ENCODE measurements around the gene FAM118B.

Gene FAM118B

DNA sequence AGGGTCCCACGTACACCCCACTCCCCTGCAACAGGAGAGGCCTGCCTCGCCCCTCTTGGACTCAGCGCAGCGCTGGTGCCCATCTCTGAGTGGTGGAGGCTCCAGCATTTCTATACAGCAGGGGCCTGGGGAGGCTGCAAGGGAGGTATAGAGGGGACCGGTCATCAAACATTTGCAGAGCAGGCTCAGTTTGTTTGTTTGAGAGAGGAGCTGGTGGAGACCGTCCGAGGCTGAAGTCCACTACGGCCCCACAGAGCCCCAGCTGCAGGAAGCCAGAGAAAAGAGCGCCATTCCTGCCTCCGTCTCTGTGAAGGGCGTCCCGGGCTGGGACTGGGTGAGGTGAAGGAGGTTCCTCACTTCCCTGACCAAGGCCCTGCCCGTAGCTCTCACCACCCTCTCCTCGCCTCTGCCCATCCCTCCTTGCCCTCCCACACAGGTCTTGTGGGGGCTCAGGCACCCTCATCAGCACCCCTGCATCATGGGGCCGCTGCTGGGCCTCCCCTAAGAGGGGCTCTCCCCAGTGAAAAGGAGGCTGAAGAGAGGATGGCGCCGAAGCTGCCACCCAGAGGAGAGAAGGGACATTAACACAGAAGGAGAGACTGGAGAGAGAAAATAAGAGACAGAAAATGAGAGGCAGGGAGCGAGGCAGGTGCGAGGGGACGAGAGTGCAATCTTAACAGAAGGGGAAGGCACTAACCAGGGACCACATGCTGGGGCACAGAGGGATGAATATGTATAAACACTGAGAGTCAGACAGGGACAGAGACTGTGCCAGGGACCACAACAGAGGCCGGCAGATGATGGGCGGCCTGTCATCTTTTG, 24.7 kb upstream of the FAM118B start:
- no peak for DNase-seq (ENCODE audit: low read depth)
- no peak overlapping the region for H3K4me3 ChIP-seq (ENCODE audit: control insufficient read depth, low read depth, low read length)
- TF ChIP-seq CTCF (IDR thresholded peaks at IDR 0.05; ENCODE audit: control insufficient read depth, insufficient read depth, low read depth, low read length, missing control alignments) = peak; percentile 14

GRCh38 chr11:126188332-126189108, 23.1 kb upstream of the FAM118B start:
- no peak for TF ChIP-seq CTCF (IDR thresholded peaks at IDR 0.05; ENCODE audit: control insufficient read depth, insufficient read depth, low read depth, low read length, missing control alignments)
- no peak for DNase-seq (ENCODE audit: low read depth)
- H3K4me3 ChIP-seq (ENCODE audit: control insufficient read depth, low read depth, low read length) = no peak overlapping the region

GRCh38 chr11:126189109-126189929, 22.3 kb upstream of the FAM118B start:
- TF ChIP-seq CTCF (IDR thresholded peaks at IDR 0.05; ENCODE audit: control insufficient read depth, insufficient read depth, low read depth, low read length, missing control alignments) = no peak
- H3K4me3 ChIP-seq (ENCODE audit: control insufficient read depth, low read depth, low read length) = no peak overlapping the region
- DNase-seq (ENCODE audit: low read depth) = no peak

DNA sequence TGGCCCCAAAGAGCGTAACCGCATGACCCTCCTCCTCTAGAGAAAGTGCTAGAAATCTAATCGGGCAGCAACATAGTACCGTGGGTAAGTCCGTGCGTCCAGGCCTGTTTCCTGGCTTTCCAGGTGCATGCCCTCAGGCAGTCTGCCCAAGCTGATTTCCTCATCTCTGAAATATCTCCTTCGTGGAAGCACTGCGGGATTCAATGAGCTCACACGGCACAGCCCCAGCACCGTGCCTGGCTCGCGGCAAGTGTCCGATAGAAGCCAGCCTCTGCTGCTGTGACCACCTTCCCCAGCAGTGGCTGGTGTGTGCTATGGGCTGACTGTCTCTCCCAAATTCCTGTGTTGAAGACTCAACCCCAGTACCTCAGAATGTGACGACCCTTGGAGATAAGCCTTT, 20.8 kb upstream of the FAM118B start:
- DNase-seq (ENCODE audit: low read depth) = no peak
- no peak for TF ChIP-seq CTCF (IDR thresholded peaks at IDR 0.05; ENCODE audit: control insufficient read depth, insufficient read depth, low read depth, low read length, missing control alignments)
- no peak overlapping the region for H3K4me3 ChIP-seq (ENCODE audit: control insufficient read depth, low read depth, low read length)

- TF ChIP-seq CTCF (IDR thresholded peaks at IDR 0.05; ENCODE audit: control insufficient read depth, insufficient read depth, low read depth, low read length, missing control alignments) = no peak
- DNase-seq (ENCODE audit: low read depth) = no peak
- H3K4me3 ChIP-seq (ENCODE audit: control insufficient read depth, low read depth, low read length) = no peak overlapping the region
Measured at GRCh38 chr11:126191379-126192073, 20.1 kb upstream of the FAM118B start.

- no peak for DNase-seq (ENCODE audit: low read depth)
- no peak for TF ChIP-seq CTCF (IDR thresholded peaks at IDR 0.05; ENCODE audit: control insufficient read depth, insufficient read depth, low read depth, low read length, missing control alignments)
- no peak overlapping the region for H3K4me3 ChIP-seq (ENCODE audit: control insufficient read depth, low read depth, low read length)
Measured at GRCh38 chr11:126192361-126192760, 19.2 kb upstream of the FAM118B start.

All from AG09309 (cell line).